ENCODE measurements around the gene MYOZ3. TPM values are rescaled to one million over a fixed set of nuclear protein-coding genes. Genes with fewer than 3 reads are reported as not detected.

The MYOZ3 gene
- total RNA-seq, 2 donors from 2014 or later = 2.0 to 3.5 TPM

- TF ChIP-seq, protein P1, sequence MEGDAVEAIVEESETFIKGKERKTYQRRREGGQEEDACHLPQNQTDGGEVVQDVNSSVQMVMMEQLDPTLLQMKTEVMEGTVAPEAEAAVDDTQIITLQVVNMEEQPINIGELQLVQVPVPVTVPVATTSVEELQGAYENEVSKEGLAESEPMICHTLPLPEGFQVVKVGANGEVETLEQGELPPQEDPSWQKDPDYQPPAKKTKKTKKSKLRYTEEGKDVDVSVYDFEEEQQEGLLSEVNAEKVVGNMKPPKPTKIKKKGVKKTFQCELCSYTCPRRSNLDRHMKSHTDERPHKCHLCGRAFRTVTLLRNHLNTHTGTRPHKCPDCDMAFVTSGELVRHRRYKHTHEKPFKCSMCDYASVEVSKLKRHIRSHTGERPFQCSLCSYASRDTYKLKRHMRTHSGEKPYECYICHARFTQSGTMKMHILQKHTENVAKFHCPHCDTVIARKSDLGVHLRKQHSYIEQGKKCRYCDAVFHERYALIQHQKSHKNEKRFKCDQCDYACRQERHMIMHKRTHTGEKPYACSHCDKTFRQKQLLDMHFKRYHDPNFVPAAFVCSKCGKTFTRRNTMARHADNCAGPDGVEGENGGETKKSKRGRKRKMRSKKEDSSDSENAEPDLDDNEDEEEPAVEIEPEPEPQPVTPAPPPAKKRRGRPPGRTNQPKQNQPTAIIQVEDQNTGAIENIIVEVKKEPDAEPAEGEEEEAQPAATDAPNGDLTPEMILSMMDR (IDR thresholded peaks at IDR 0.05) = no peak
- peak overlapping the region; percentile 96 for H3K27ac ChIP-seq
- no peak for DNase-seq (ENCODE audit: low spot score)
- peaks cover 0 to 99% of the 10 kb centered on the region in 2 donors for H3K4me1 ChIP-seq
- no peaks in the 10 kb centered on the region for H3K9me3 ChIP-seq
- H3K4me3 ChIP-seq = no peak overlapping the region
- peaks cover 8% of the 10 kb centered on the region for H3K36me3 ChIP-seq
- no peaks in the 10 kb centered on the region for H3K27me3 ChIP-seq
Observed at GRCh38 chr5:150639377-150639692, 21.7 kb upstream of the MYOZ3 start.

- DNase-seq (ENCODE audit: low spot score) = no peak
- H3K36me3 ChIP-seq = peaks cover 6% of the 10 kb centered on the region
Observed at GRCh38 chr5:150639751-150640150, 21.3 kb upstream of the MYOZ3 start.

GRCh38 chr5:150640311-150641005, 20.6 kb upstream of the MYOZ3 start, which contains the start of gene SYNPO:
SYNPO (plus strand) TSS chr5:150640660; CDS start chr5:150648276, 7,616 bp downstream.
- Histone ChIP-seq H3K27me3 (no peaks in the 10 kb centered on the region), H3K4me1 (peaks cover 0 to 100% of the 10 kb centered on the region in 2 donors), H3K36me3 (no peaks in the 10 kb centered on the region), H3K4me3 (peak within 1 kb of the TSS; percentile 47 to 48), H3K9me3 (no peaks in the 10 kb centered on the region), H3K27ac (peak within 1 kb of the TSS; percentile 96)
- peak; percentile 89 for DNase-seq (ENCODE audit: low spot score)
- TF ChIP-seq, protein P1 (IDR thresholded peaks at IDR 0.05) = no peak

More at GRCh38 chr5:150639751-150640150, 21.3 kb upstream of the MYOZ3 start:
- Histone ChIP-seq H3K4me1 (peaks cover 0 to 100% of the 10 kb centered on the region in 2 donors), H3K27ac (peak overlapping the region; percentile 96), H3K9me3 (no peaks in the 10 kb centered on the region), H3K27me3 (no peaks in the 10 kb centered on the region), H3K4me3 (peak overlapping the region; percentile 47 to 48)
- TF ChIP-seq, protein P1 (IDR thresholded peaks at IDR 0.05) = no peak

DNA sequence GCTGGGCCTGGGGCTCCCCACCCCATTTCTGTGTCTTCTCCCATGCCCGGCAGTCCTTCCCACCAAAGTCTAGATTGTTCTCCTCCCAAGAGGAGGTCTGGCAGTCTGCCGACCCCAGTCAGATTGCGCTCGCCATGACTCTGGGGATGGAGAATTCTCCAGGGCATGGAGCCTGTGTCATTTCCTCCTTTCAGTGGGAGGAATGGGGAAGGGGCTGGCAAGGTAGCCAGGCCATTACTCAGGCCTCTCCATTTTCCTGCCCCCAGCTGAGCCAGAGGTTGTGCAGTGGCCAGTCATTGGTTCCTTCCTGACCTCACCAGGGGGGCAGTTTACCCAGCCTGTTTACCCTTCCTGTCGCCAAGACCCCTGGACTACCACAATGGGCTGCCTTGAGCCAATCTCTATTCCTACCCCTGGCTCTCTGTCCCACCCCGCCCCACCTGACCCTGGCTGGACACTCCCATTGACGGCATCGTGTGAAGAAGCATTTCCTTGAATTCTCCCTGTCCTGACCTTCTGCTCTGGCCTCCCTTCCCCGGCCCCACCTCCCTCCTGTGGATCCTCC, 20.0 kb upstream of the MYOZ3 start:
- TF ChIP-seq, protein P1 (IDR thresholded peaks at IDR 0.05) = no peak
- DNase-seq (ENCODE audit: low spot score) = peak; percentile 85
- H3K9me3 ChIP-seq = no peaks in the 10 kb centered on the region
- H3K36me3 ChIP-seq = no peaks in the 10 kb centered on the region
- no peaks in the 10 kb centered on the region for H3K27me3 ChIP-seq
- H3K4me3 ChIP-seq = peak overlapping the region; percentile 47 to 48
- H3K4me1 ChIP-seq = peaks cover 0 to 100% of the 10 kb centered on the region in 2 donors
- peak overlapping the region; percentile 96 for H3K27ac ChIP-seq

GRCh38 chr5:150641824-150642566, 19.1 kb upstream of the MYOZ3 start:
- Histone ChIP-seq H3K4me1 (peaks cover 0 to 99% of the 10 kb centered on the region in 2 donors), H3K36me3 (no peaks in the 10 kb centered on the region), H3K4me3 (peak overlapping the region; percentile 47 to 48), H3K27me3 (no peaks in the 10 kb centered on the region), H3K27ac (peak overlapping the region; percentile 96), H3K9me3 (no peaks in the 10 kb centered on the region)
- DNase-seq (ENCODE audit: low spot score) = no peak
- TF ChIP-seq, protein P1 (IDR thresholded peaks at IDR 0.05) = no peak

Data from right atrium auricular region (tissue), 2 donors.